Tibial nerve (tissue), 4 donors: ENCODE data around the gene GATC. TPM values are rescaled to one million over a fixed set of nuclear protein-coding genes. Genes with fewer than 3 reads are reported as not detected.

Experiments used
- DNase-seq, 2 donors: peaks; one replicate each; pipeline ENCODE4 v3.0.0-alpha.2; 2019; ENCODE audit warnings: low spot score in 2 of 2
- H3K27ac ChIP-seq, 4 donors: fragments of 200-600 bp; sonication (generic) in 3 of 4; one replicate each; pipeline ENCODE4 v1.5.1; 2017 to 2019; ENCODE audit warnings: mild to moderate bottlenecking in 1 of 4
- H3K27me3 ChIP-seq, 2 donors: fragments of 200-600 bp; sonication (generic) in 1 of 2; one replicate each; pipeline versions ENCODE4 v1.5.1 to v1.6.0; 2017 to 2019
- H3K36me3 ChIP-seq, 3 donors: fragments of 200-600 bp; sonication (generic); one replicate each; pipeline ENCODE4 v1.5.1; 2018 to 2019
- H3K4me1 ChIP-seq, 4 donors: fragments of 200-600 bp; sonication (generic) in 3 of 4; one replicate each; pipeline ENCODE4 v1.5.1; 2017 to 2019
- H3K4me3 ChIP-seq, 4 donors: fragments of 200-600 bp; sonication (generic) in 3 of 4; one replicate each; pipeline ENCODE4 v1.5.1; 2017 to 2019; ENCODE audit warnings: mild to moderate bottlenecking in 1 of 4, moderate library complexity in 1 of 4
- H3K9me3 ChIP-seq, 4 donors: fragments of 200-600 bp; sonication (generic) in 3 of 4; one replicate each; pipeline ENCODE4 v1.5.1; 2017 to 2019
- CTCF ChIP-seq, 5 experiments: fragments of 200-600 bp in 3 of 5; fragments of 450-650 bp in 2 of 5; sonication (generic) in 3 of 5; IDR thresholded peaks; one replicate each; pipeline ENCODE4 v1.5.1; 2016 to 2019; ENCODE audit warnings: antibody characterized with exemption in 5 of 5, mild to moderate bottlenecking in 3 of 5, moderate library complexity in 2 of 5
- EP300 ChIP-seq, 2 donors: sonication (generic); formaldehyde crosslinking; IDR thresholded peaks; one replicate each; pipeline ENCODE4 v1.6.1; 2017; ENCODE audit warnings: antibody characterized with exemption in 2 of 2, mild to moderate bottlenecking in 1 of 2
- POLR2A ChIP-seq, 2 donors: fragments of 450-650 bp; IDR thresholded peaks; one replicate each; pipeline ENCODE4 v1.6.1; 2017; ENCODE audit warnings: antibody characterized with exemption in 2 of 2, mild to moderate bottlenecking in 2 of 2, moderate library complexity in 2 of 2
- WGBS, 2 donors: methylation state at CpG; one replicate each; pipeline ENCODE4 v1.1.5; 2018; 5-methylcytosine and 5-hydroxymethylcytosine counted together
- total RNA-seq, 4 donors: library from RNA; depleted of rRNA; stranded (reverse); fragments of >200 nt; gene quantifications; one replicate each; pipeline ENCODE4 v1.1.0, GENCODE V29; 2016

The GATC gene
- total RNA-seq, 4 donors from 2014 or later = 21.0 to 37.3 (median 29.2) TPM

DNA sequence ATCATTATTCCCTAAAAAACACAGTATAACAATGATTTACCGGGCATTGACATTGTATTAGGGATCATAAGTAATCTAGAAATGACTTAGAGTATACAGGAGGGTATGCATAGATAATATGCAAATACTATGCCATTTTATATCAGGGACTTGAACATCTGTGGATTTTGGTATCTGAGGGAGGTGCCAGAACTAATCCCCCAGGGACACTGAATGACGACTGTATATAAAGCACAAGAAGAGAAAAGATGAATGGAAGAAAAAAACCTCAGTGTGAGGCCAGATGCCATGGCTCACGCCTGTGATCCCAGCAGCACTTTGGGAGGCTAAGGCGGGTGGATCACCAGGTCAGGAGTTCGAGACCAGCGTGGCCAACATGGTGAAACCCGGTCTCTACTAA lies 33.8 kb upstream of the GATC start:
- no peak for DNase-seq
- no peaks in the 10 kb centered on the region for H3K27me3 ChIP-seq
- H3K27ac ChIP-seq = no peak overlapping the region
- H3K9me3 ChIP-seq = no peaks in the 10 kb centered on the region
- 69 to 72% methylated on average over 7 of the region's 7 CpGs for WGBS, 2 donors
- H3K36me3 ChIP-seq = no peaks in the 10 kb centered on the region
- no peak for TF ChIP-seq POLR2A (IDR thresholded peaks at IDR 0.05)
- TF ChIP-seq CTCF (IDR thresholded peaks at IDR 0.05) = no peak
- no peak for TF ChIP-seq EP300 (IDR thresholded peaks at IDR 0.05)
- H3K4me3 ChIP-seq = no peak overlapping the region
- no peaks in the 10 kb centered on the region for H3K4me1 ChIP-seq

- H3K4me1 ChIP-seq = no peaks in the 10 kb centered on the region
- no peak for TF ChIP-seq POLR2A (IDR thresholded peaks at IDR 0.05)
- no peak for TF ChIP-seq CTCF (IDR thresholded peaks at IDR 0.05)
- no peak for TF ChIP-seq EP300 (IDR thresholded peaks at IDR 0.05)
- no peak for DNase-seq
- H3K4me3 ChIP-seq = no peak overlapping the region
- WGBS, 2 donors = 30 to 34% methylated on average over 12 to 13 of the region's 13 CpGs
- no peaks in the 10 kb centered on the region for H3K27me3 ChIP-seq
- H3K9me3 ChIP-seq = no peaks in the 10 kb centered on the region
- no peaks in the 10 kb centered on the region for H3K36me3 ChIP-seq
- no peak overlapping the region for H3K27ac ChIP-seq
These were observed 32.1 kb upstream of the GATC start for GRCh38 chr12:120413901-120414695.

GRCh38 chr12:120416490-120417216 lies 29.6 kb upstream of the GATC start:
- no peak overlapping the region for H3K27ac ChIP-seq
- H3K4me1 ChIP-seq = no peaks in the 10 kb centered on the region
- TF ChIP-seq EP300 (IDR thresholded peaks at IDR 0.05) (no peak), CTCF (IDR thresholded peaks at IDR 0.05) (no peak), POLR2A (IDR thresholded peaks at IDR 0.05) (no peak)
- DNase-seq = no peak
- no peaks in the 10 kb centered on the region for H3K9me3 ChIP-seq
- no peaks in the 10 kb centered on the region for H3K36me3 ChIP-seq
- 77 to 82% methylated on average over 7 of the region's 7 CpGs for WGBS, 2 donors
- H3K27me3 ChIP-seq = no peaks in the 10 kb centered on the region
- no peak overlapping the region for H3K4me3 ChIP-seq

DNA sequence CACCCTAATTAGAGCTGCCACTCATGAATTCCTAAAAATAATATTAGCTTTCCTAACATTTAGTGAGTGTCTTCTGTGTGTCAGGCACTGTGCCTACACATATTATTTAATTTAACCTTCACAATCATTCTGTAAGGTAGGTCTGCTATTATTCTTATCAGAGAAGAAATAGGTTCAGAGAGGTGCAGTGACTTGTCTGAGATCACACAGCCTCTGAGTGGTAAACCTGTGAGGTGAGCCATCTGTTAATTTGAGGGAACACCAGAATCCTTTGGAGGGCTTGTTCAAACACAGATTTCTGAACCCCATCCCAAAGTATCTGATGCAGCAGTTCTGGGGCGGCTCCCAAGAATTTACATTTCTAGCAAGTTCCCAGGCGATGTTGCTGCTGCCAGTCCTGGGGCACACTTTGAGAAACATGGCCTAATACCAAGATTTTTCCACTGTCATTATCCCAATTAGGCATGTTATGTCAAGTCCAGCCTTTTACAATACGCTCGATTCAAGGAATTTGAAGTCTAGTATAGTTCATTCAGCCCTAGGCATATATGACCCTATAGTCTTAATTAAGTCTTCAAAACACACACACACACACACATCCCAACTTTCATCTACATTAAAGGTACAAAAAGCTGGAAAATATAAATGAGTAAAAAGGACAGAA lies 28.2 kb upstream of the GATC start:
- 76 to 81% methylated on average over 4 of the region's 4 CpGs for WGBS, 2 donors

More for the DNA sequence above, 28.2 kb upstream of the GATC start:
- Histone ChIP-seq H3K4me1 (no peaks in the 10 kb centered on the region), H3K27ac (no peak overlapping the region), H3K9me3 (no peaks in the 10 kb centered on the region), H3K27me3 (no peaks in the 10 kb centered on the region), H3K36me3 (no peaks in the 10 kb centered on the region), H3K4me3 (no peak overlapping the region)
- TF ChIP-seq EP300 (IDR thresholded peaks at IDR 0.05) = no peak
- TF ChIP-seq POLR2A (IDR thresholded peaks at IDR 0.05) = no peak
- no peak for TF ChIP-seq CTCF (IDR thresholded peaks at IDR 0.05)
- no peak for DNase-seq
